22Rv1 (cell line): Measurements from ENCODE around the gene FAM170B.

Experiments used
- H3K27ac ChIP-seq: fragments of 450-650 bp; 2 replicates; pipeline ENCODE4 v1.5.1; 2017
- ZFX ChIP-seq: fragments of 450-650 bp; IDR thresholded peaks from 2 replicates; pipeline ENCODE4 v1.6.1; 2017; ENCODE audit warnings: antibody characterized with exemption, borderline replicate concordance
- TF ChIP-seq, protein P1 (sequence below): fragments of 450-650 bp; IDR thresholded peaks from 2 replicates; pipeline ENCODE4 v1.5.1; 2017; ENCODE audit warnings: mild to moderate bottlenecking

Gene FAM170B

DNA sequence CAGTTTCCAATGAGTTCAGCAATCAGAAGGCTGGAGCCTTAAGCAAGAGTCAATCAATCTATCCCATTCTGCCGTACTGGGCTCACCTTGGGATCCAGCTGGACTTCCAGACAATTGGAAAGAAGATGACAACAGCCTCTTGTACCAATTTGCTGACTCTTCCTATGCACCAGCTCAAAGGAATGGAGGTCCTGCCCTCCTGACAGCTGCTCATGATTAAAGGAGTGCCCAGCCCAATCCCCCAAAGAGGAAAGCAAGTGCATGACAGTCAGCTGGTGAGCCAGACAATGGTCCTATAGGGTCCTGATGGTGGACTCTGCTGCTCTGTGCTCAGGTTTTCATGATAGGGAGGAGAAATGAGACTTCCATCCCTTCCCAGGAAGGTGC lies 43.6 kb downstream of the FAM170B start:
- H3K27ac ChIP-seq, result no peak overlapping the region
- TF ChIP-seq, protein P1, sequence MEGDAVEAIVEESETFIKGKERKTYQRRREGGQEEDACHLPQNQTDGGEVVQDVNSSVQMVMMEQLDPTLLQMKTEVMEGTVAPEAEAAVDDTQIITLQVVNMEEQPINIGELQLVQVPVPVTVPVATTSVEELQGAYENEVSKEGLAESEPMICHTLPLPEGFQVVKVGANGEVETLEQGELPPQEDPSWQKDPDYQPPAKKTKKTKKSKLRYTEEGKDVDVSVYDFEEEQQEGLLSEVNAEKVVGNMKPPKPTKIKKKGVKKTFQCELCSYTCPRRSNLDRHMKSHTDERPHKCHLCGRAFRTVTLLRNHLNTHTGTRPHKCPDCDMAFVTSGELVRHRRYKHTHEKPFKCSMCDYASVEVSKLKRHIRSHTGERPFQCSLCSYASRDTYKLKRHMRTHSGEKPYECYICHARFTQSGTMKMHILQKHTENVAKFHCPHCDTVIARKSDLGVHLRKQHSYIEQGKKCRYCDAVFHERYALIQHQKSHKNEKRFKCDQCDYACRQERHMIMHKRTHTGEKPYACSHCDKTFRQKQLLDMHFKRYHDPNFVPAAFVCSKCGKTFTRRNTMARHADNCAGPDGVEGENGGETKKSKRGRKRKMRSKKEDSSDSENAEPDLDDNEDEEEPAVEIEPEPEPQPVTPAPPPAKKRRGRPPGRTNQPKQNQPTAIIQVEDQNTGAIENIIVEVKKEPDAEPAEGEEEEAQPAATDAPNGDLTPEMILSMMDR, result no peak
- TF ChIP-seq ZFX, result no peak

DNA sequence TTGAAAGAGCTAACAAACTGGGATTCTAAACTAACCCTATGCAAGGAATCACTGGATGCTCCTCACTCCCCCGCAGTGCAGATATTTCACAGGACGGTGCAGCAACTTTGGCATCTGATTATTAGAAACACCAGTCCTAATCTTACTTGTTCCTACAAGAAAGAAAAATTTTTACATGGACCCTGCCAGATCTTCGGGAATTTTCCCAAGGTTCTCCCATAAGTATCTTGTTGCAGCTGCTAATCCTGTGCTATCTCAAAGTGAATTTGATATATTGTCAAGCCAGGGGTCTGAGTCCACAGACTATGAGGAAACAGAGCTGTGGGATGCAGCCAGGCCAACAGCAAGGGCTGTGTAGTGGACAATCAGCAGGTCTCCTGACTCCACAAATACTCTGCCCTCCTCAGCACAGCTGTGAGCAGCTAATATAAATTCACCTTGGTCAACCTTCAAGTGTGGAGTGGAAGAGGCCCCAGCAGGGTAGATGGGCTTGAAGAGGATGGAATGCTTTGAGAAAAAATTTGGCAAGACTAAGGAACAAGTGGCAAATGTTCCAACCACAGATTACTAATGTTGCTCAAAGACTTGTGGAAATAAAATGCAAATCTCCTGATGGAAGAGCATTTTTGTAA lies 44.1 kb downstream of the FAM170B start:
- H3K27ac ChIP-seq, result no peak overlapping the region
- TF ChIP-seq ZFX, result no peak
- TF ChIP-seq, protein P1, result no peak

DNA sequence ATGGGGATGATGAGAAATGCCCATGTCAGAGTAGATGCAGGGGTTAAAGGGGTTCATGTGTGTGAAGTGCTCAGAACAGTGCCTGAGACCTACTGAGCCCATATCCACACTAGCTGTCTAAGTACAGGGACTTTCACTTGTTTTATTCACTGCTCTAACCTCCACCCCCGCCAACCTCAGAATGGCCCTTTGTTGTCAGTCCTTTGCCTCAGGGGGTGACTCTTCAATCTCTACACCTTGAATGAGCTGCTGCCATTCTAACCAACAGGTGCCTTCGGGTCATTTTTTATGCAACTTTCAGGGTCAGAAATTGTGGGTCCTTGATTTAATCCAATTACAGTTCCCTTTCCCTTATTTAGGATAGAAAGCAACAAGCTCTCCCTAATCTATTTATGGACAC lies 44.7 kb downstream of the FAM170B start:
- no peak overlapping the region for H3K27ac ChIP-seq
- TF ChIP-seq, protein P1, result no peak
- no peak for TF ChIP-seq ZFX

DNA sequence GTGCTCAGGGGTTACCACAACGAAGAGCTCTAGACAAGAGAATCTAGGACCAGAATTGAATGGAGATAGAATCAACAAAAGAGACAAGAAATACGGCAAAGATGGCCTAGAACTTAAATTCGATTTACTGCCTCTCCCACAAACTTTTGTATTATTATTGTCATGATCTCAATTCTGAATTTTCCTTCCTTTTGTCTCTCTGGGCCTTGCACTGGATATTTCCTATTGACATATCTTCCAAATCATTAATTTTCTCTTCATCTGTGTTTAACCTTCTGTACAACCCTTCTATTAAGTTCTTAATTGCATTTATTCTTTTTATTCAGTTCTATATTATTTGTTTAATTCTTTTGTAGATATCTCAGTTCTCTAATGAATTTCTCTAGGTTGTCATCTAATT lies 46.9 kb downstream of the FAM170B start:
- H3K27ac ChIP-seq, result no peak overlapping the region
- TF ChIP-seq ZFX, result no peak
- TF ChIP-seq, protein P1, result no peak

DNA sequence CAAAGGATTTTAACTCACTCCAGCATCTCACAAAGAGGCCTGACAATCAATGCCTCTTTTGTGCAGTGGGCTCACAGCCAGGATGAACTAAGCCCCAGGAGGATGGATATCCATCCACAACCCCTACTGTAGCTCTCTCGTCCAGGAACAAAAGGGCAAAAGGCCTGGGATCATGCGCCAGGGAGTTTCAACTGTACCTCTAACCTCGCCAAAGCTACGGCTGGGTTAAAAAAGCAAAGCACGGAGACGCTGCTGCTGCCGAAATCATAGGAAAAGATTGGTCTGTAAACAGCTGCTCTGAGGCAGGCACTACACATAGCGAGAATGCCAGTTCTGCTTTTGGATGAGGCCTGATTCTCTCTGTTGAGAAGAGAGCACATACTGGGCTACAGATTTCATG lies 50.6 kb downstream of the FAM170B start:
- H3K27ac ChIP-seq, result no peak overlapping the region
- TF ChIP-seq, protein P1, result no peak
- TF ChIP-seq ZFX, result no peak

DNA sequence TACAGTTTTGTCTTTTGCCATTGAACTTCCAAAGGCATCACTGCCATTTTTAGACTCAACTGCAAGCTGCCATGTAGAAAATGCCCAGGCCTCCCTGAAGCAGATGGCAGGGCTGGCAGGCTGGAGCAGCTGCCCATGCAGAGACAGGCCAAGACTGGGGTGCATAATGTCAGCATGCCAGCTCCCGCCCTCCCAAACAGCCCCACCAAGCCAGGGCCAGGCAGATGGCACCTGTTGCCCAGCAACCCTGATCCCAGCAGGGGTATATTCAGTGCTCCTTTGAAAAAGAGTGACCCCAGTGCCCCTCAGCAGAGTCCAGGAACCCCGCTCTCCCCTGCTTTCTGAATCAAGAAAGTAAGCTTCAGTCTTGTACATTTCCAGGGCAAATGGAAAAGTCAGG lies 51.1 kb downstream of the FAM170B start:
- TF ChIP-seq, protein P1, result no peak
- no peak overlapping the region for H3K27ac ChIP-seq

DNA sequence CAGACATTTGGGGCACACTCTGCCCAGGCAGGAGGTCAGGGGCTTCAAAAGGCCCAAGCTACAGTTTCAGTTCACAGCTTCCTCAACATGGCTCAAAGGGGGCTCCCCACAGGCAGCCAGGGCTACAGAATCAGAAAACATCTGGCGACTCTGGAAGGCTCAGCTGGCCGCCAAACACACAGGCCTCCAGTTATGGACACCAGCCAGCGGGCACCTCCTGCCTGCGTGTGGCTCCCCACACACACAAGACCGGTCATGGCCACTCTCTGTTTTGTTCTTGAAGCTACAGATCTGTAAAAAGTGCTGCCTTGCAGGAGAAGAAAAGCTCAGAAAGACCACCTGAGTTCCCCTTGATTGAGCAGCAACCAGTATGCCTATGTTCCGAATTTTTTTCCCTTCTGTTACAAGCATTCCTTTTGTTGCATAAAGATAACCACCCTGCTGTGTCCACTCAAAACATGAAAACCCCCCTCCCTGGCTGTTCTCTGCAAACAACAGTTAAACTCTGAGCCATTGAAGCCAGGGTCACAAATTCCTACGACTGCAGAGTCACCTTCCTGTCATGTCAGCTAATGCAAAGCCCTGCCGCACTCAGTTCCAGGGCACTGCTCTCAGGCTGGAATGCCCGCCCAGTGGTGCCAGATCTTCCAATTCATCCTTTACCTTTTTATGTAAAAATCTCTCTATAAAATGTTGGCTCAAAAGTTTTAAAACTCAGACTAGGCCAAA lies 52.1 kb downstream of the FAM170B start:
- TF ChIP-seq, protein P1, result no peak
- TF ChIP-seq ZFX, result no peak
- no peak overlapping the region for H3K27ac ChIP-seq
